Kidney epithelial cell (primary cell): ENCODE results near the gene SERPINB7. TPM values are rescaled to one million over a fixed set of nuclear protein-coding genes. Genes with fewer than 3 reads are reported as not detected.

Source experiments
- DNase-seq: peaks from one replicate; pipeline ENCODE4 v3.0.0-alpha.2; 2010; ENCODE audit warnings: low read depth
- H3K27me3 ChIP-seq: 2 replicates; pipeline ENCODE4 v1.6.0; 2011; ENCODE audit warnings: low read length; ENCODE audit not compliant: control insufficient read depth, insufficient read depth
- H3K36me3 ChIP-seq: 2 replicates; pipeline ENCODE4 v1.5.1; 2011; ENCODE audit warnings: low read length; ENCODE audit not compliant: control insufficient read depth, insufficient read depth
- H3K4me3 ChIP-seq: 2 replicates; pipeline ENCODE4 v1.5.1; 2011; ENCODE audit warnings: low read depth, mild to moderate bottlenecking, control low read depth, low read length
- total RNA-seq: library from RNA; depleted of rRNA; stranded (reverse); fragments of >200 nt; gene quantifications from 2 replicates; pipeline ENCODE4 v1.2.3, GENCODE V29; 2015
- TF ChIP-seq, protein P1 (sequence below): IDR thresholded peaks from 2 replicates; pipeline ENCODE4 v1.5.1; 2011; ENCODE audit warnings: mild to moderate bottlenecking, moderate library complexity, low read length, control low read depth, inconsistent platforms; ENCODE audit not compliant: insufficient read depth, poor library complexity, severe bottlenecking

SERPINB7 gene
- total RNA-seq, 1 donor from 2014 or later = 3.1 TPM

GRCh38 chr18:63819786-63820185 lies 44.6 kb downstream of the SERPINB7 start:
- DNase-seq = no peak
- no peaks in the 10 kb centered on the region for H3K27me3 ChIP-seq
- H3K4me3 ChIP-seq = no peak overlapping the region
- H3K36me3 ChIP-seq = no peaks in the 10 kb centered on the region
- TF ChIP-seq, protein P1, sequence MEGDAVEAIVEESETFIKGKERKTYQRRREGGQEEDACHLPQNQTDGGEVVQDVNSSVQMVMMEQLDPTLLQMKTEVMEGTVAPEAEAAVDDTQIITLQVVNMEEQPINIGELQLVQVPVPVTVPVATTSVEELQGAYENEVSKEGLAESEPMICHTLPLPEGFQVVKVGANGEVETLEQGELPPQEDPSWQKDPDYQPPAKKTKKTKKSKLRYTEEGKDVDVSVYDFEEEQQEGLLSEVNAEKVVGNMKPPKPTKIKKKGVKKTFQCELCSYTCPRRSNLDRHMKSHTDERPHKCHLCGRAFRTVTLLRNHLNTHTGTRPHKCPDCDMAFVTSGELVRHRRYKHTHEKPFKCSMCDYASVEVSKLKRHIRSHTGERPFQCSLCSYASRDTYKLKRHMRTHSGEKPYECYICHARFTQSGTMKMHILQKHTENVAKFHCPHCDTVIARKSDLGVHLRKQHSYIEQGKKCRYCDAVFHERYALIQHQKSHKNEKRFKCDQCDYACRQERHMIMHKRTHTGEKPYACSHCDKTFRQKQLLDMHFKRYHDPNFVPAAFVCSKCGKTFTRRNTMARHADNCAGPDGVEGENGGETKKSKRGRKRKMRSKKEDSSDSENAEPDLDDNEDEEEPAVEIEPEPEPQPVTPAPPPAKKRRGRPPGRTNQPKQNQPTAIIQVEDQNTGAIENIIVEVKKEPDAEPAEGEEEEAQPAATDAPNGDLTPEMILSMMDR = no peak

DNA sequence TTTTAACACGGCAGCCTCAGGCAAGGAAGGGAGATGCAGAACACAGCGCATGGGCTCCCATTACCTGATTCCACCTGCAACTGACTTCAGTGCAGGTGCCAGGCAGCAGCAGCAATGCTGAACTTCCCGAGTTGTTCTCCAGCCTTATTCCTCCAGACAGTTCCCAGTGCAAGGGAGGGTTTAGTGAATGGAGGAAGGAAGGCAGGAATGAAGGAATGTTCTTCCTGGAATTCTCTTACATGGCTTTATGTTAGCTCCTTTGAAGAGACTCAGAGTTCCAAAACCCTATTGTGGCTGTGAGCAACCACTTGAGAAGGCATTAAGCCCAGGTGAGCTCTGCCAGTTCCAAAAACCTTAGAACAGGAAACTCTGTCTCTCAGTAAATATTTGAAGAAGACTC lies 45.5 kb downstream of the SERPINB7 start:
- no peak for DNase-seq
- no peaks in the 10 kb centered on the region for H3K36me3 ChIP-seq
- no peak overlapping the region for H3K4me3 ChIP-seq
- no peaks in the 10 kb centered on the region for H3K27me3 ChIP-seq
- TF ChIP-seq, protein P1 = no peak

- H3K4me3 ChIP-seq = no peak overlapping the region
- no peak for DNase-seq
- no peaks in the 10 kb centered on the region for H3K36me3 ChIP-seq
- H3K27me3 ChIP-seq = no peaks in the 10 kb centered on the region
- TF ChIP-seq, protein P1 = peak; percentile 23
Observed at GRCh38 chr18:63823516-63824219, 48.5 kb downstream of the SERPINB7 start.

- Histone ChIP-seq H3K27me3 (no peaks in the 10 kb centered on the region), H3K4me3 (no peak overlapping the region), H3K36me3 (no peaks in the 10 kb centered on the region)
- no peak for DNase-seq
- TF ChIP-seq, protein P1 = no peak
Observed at GRCh38 chr18:63824220-63824525, 49.0 kb downstream of the SERPINB7 start.

DNA sequence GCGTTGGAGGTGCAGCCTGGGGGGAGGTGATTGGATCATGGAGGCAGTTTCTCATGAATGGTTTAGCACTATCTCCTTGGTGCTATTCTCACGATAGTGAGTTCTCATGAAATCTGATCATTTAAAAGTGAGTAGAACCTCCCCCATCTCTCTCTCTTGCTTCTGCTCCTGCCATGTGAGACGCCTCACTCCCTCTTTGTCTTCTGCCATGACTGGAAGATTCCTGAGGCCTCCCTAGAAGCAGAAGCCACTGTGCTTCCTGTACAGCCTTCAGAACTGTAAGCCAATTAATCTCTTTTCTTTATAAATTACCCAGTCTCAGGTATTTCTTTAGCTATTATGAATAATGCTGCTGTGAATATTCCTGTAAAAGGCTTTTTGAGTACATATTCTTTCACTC lies 52.9 kb downstream of the SERPINB7 start:
- TF ChIP-seq, protein P1 = no peak
- no peak for DNase-seq

DNA sequence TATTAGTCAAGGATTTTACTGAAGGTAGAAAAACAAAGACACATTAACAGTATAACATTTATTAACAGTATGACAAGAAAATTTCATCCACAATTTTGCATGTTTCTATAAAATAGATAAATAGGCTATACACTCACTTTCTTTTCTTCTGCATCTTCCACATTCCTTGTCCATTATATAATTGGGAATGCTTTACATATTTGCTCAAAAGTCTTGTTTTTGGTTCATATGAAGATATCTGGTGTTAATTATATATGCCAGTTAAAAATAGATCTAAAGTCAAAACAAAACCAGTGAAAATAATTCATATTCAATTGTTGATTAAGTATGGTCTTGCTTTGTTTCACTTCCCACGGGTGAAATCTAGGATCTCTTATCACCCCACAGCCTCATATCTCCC lies 53.4 kb downstream of the SERPINB7 start:
- Histone ChIP-seq H3K27me3 (no peaks in the 10 kb centered on the region), H3K4me3 (no peak overlapping the region), H3K36me3 (no peaks in the 10 kb centered on the region)
- TF ChIP-seq, protein P1 = no peak
- DNase-seq = no peak

More for the DNA sequence above, 52.9 kb downstream of the SERPINB7 start:
- no peaks in the 10 kb centered on the region for H3K27me3 ChIP-seq
- no peak overlapping the region for H3K4me3 ChIP-seq
- no peaks in the 10 kb centered on the region for H3K36me3 ChIP-seq
